ENCODE results near the gene PPIC. TPM values are rescaled to one million over a fixed set of nuclear protein-coding genes. Genes with fewer than 3 reads are reported as not detected.

PPIC gene
- polyA plus RNA-seq, 4 donors: 19.2 to 46.4 (median 28.5) TPM

- no peak overlapping the region for H3K4me3 ChIP-seq (ENCODE audit: low read depth in 1 of 3, low read length in 3 of 3)
Observed at GRCh38 chr5:123068368-123068938, 31.9 kb upstream of the PPIC start.

GRCh38 chr5:123066016-123066415 lies 29.5 kb upstream of the PPIC start:
- H3K27me3 ChIP-seq (ENCODE audit: control insufficient read depth in 3 of 3, insufficient read depth in 3 of 3, low read length in 3 of 3): peaks cover 0 to 6% (median 0%) of the 10 kb centered on the region in 3 donors
- no peak overlapping the region for H3K27ac ChIP-seq (ENCODE audit: low read depth in 1 of 3, low read length in 2 of 3)
- no peak overlapping the region for H3K4me3 ChIP-seq (ENCODE audit: low read depth in 1 of 3, low read length in 3 of 3)
- DNase-seq: no peak
- H3K36me3 ChIP-seq (ENCODE audit: control insufficient read depth in 3 of 3, insufficient read depth in 2 of 3, low read depth in 1 of 3, low read length in 3 of 3): no peaks in the 10 kb centered on the region
- FAIRE-seq: no peak
- no peaks in the 10 kb centered on the region for H3K9me3 ChIP-seq (ENCODE audit: control insufficient read depth in 2 of 2, insufficient read depth in 1 of 2, low read depth in 1 of 2, low read length in 1 of 2)
- H3K4me1 ChIP-seq (ENCODE audit: control insufficient read depth in 3 of 3, insufficient read depth in 2 of 3, low read depth in 1 of 3, low read length in 2 of 3): no peaks in the 10 kb centered on the region

More at GRCh38 chr5:123068368-123068938, 31.9 kb upstream of the PPIC start:
- DNase-seq (no peak), FAIRE-seq (no peak)
- Histone ChIP-seq H3K27ac (ENCODE audit: low read depth in 1 of 3, low read length in 2 of 3) (no peak overlapping the region), H3K4me1 (ENCODE audit: control insufficient read depth in 3 of 3, insufficient read depth in 2 of 3, low read depth in 1 of 3, low read length in 2 of 3) (no peaks in the 10 kb centered on the region), H3K9me3 (ENCODE audit: control insufficient read depth in 2 of 2, insufficient read depth in 1 of 2, low read depth in 1 of 2, low read length in 1 of 2) (no peaks in the 10 kb centered on the region), H3K36me3 (ENCODE audit: control insufficient read depth in 3 of 3, insufficient read depth in 2 of 3, low read depth in 1 of 3, low read length in 3 of 3) (no peaks in the 10 kb centered on the region), H3K27me3 (ENCODE audit: control insufficient read depth in 3 of 3, insufficient read depth in 3 of 3, low read length in 3 of 3) (peaks cover 0 to 6% (median 0%) of the 10 kb centered on the region in 3 donors)
- WGBS, 3 donors: 33 to 51% (median 33%) methylated on average over 1 of the region's 1 CpG

- DNase-seq: no peak
- no peak overlapping the region for H3K4me3 ChIP-seq (ENCODE audit: low read depth in 1 of 3, low read length in 3 of 3)
- no peak for FAIRE-seq
- no peaks in the 10 kb centered on the region for H3K9me3 ChIP-seq (ENCODE audit: control insufficient read depth in 2 of 2, insufficient read depth in 1 of 2, low read depth in 1 of 2, low read length in 1 of 2)
- H3K27ac ChIP-seq (ENCODE audit: low read depth in 1 of 3, low read length in 2 of 3): no peak overlapping the region
- peaks cover 0 to 6% (median 0%) of the 10 kb centered on the region in 3 donors for H3K27me3 ChIP-seq (ENCODE audit: control insufficient read depth in 3 of 3, insufficient read depth in 3 of 3, low read length in 3 of 3)
- no peaks in the 10 kb centered on the region for H3K36me3 ChIP-seq (ENCODE audit: control insufficient read depth in 3 of 3, insufficient read depth in 2 of 3, low read depth in 1 of 3, low read length in 3 of 3)
- no peaks in the 10 kb centered on the region for H3K4me1 ChIP-seq (ENCODE audit: control insufficient read depth in 3 of 3, insufficient read depth in 2 of 3, low read depth in 1 of 3, low read length in 2 of 3)
Observed at GRCh38 chr5:123059455-123059854, 22.9 kb upstream of the PPIC start.

GRCh38 chr5:123051206-123051605 lies 14.7 kb upstream of the PPIC start:
- WGBS, 3 donors: 74 to 83% (median 82%) methylated on average over 2 of the region's 2 CpGs
- Histone ChIP-seq H3K4me3 (ENCODE audit: low read depth in 1 of 3, low read length in 3 of 3) (no peak overlapping the region), H3K27me3 (ENCODE audit: control insufficient read depth in 3 of 3, insufficient read depth in 3 of 3, low read length in 3 of 3) (peaks cover 0 to 12% (median 0%) of the 10 kb centered on the region in 3 donors), H3K27ac (ENCODE audit: low read depth in 1 of 3, low read length in 2 of 3) (no peak overlapping the region), H3K4me1 (ENCODE audit: control insufficient read depth in 3 of 3, insufficient read depth in 2 of 3, low read depth in 1 of 3, low read length in 2 of 3) (no peaks in the 10 kb centered on the region), H3K36me3 (ENCODE audit: control insufficient read depth in 3 of 3, insufficient read depth in 2 of 3, low read depth in 1 of 3, low read length in 3 of 3) (no peaks in the 10 kb centered on the region), H3K9me3 (ENCODE audit: control insufficient read depth in 2 of 2, insufficient read depth in 1 of 2, low read depth in 1 of 2, low read length in 1 of 2) (peaks cover 0 to 6% of the 10 kb centered on the region in 2 donors)
- FAIRE-seq: no peak
- DNase-seq: no peak

GRCh38 chr5:123047706-123048105 lies 11.2 kb upstream of the PPIC start:
- H3K27ac ChIP-seq (ENCODE audit: low read depth in 1 of 3, low read length in 2 of 3): no peak overlapping the region
- 74 to 81% (median 79%) methylated on average over 1 of the region's 1 CpG for WGBS, 3 donors
- peaks cover 0 to 15% (median 0%) of the 10 kb centered on the region in 3 donors for H3K27me3 ChIP-seq (ENCODE audit: control insufficient read depth in 3 of 3, insufficient read depth in 3 of 3, low read length in 3 of 3)
- H3K36me3 ChIP-seq (ENCODE audit: control insufficient read depth in 3 of 3, insufficient read depth in 2 of 3, low read depth in 1 of 3, low read length in 3 of 3): no peaks in the 10 kb centered on the region
- H3K4me3 ChIP-seq (ENCODE audit: low read depth in 1 of 3, low read length in 3 of 3): no peak overlapping the region
- FAIRE-seq: no peak
- peaks cover 0 to 4% of the 10 kb centered on the region in 2 donors for H3K9me3 ChIP-seq (ENCODE audit: control insufficient read depth in 2 of 2, insufficient read depth in 1 of 2, low read depth in 1 of 2, low read length in 1 of 2)
- DNase-seq: no peak
- no peaks in the 10 kb centered on the region for H3K4me1 ChIP-seq (ENCODE audit: control insufficient read depth in 3 of 3, insufficient read depth in 2 of 3, low read depth in 1 of 3, low read length in 2 of 3)

- no peak for DNase-seq
- Histone ChIP-seq H3K27ac (ENCODE audit: low read depth in 1 of 3, low read length in 2 of 3) (no peak overlapping the region), H3K4me3 (ENCODE audit: low read depth in 1 of 3, low read length in 3 of 3) (no peak overlapping the region), H3K36me3 (ENCODE audit: control insufficient read depth in 3 of 3, insufficient read depth in 2 of 3, low read depth in 1 of 3, low read length in 3 of 3) (no peaks in the 10 kb centered on the region), H3K4me1 (ENCODE audit: control insufficient read depth in 3 of 3, insufficient read depth in 2 of 3, low read depth in 1 of 3, low read length in 2 of 3) (no peaks in the 10 kb centered on the region), H3K27me3 (ENCODE audit: control insufficient read depth in 3 of 3, insufficient read depth in 3 of 3, low read length in 3 of 3) (peaks cover 0 to 12% (median 0%) of the 10 kb centered on the region in 3 donors), H3K9me3 (ENCODE audit: control insufficient read depth in 2 of 2, insufficient read depth in 1 of 2, low read depth in 1 of 2, low read length in 1 of 2) (no peaks in the 10 kb centered on the region)
- no peak for FAIRE-seq
- WGBS, 3 donors: 76 to 78% (median 76%) methylated on average over 4 of the region's 4 CpGs
Observed at GRCh38 chr5:123046222-123046621, 9.7 kb upstream of the PPIC start.

- Histone ChIP-seq H3K9me3 (ENCODE audit: control insufficient read depth in 2 of 2, insufficient read depth in 1 of 2, low read depth in 1 of 2, low read length in 1 of 2) (no peaks in the 10 kb centered on the region), H3K4me1 (ENCODE audit: control insufficient read depth in 3 of 3, insufficient read depth in 2 of 3, low read depth in 1 of 3, low read length in 2 of 3) (no peaks in the 10 kb centered on the region), H3K27ac (ENCODE audit: low read depth in 1 of 3, low read length in 2 of 3) (no peak overlapping the region), H3K27me3 (ENCODE audit: control insufficient read depth in 3 of 3, insufficient read depth in 3 of 3, low read length in 3 of 3) (peaks cover 0 to 12% (median 0%) of the 10 kb centered on the region in 3 donors), H3K36me3 (ENCODE audit: control insufficient read depth in 3 of 3, insufficient read depth in 2 of 3, low read depth in 1 of 3, low read length in 3 of 3) (no peaks in the 10 kb centered on the region), H3K4me3 (ENCODE audit: low read depth in 1 of 3, low read length in 3 of 3) (no peak overlapping the region)
- DNase-seq: no peak
- 42 to 62% (median 55%) methylated on average over 7 of the region's 7 CpGs for WGBS, 3 donors
- FAIRE-seq: no peak
Observed at GRCh38 chr5:123044926-123045617, 8.5 kb upstream of the PPIC start.

- H3K9me3 ChIP-seq (ENCODE audit: control insufficient read depth in 2 of 2, insufficient read depth in 1 of 2, low read depth in 1 of 2, low read length in 1 of 2): no peaks in the 10 kb centered on the region
- H3K27ac ChIP-seq (ENCODE audit: low read depth in 1 of 3, low read length in 2 of 3): no peak overlapping the region
- H3K4me3 ChIP-seq (ENCODE audit: low read depth in 1 of 3, low read length in 3 of 3): no peak overlapping the region
- no peaks in the 10 kb centered on the region for H3K36me3 ChIP-seq (ENCODE audit: control insufficient read depth in 3 of 3, insufficient read depth in 2 of 3, low read depth in 1 of 3, low read length in 3 of 3)
- H3K27me3 ChIP-seq (ENCODE audit: control insufficient read depth in 3 of 3, insufficient read depth in 3 of 3, low read length in 3 of 3): peaks cover 0 to 33% (median 0%) of the 10 kb centered on the region in 3 donors
- peaks cover 0 to 6% (median 0%) of the 10 kb centered on the region in 3 donors for H3K4me1 ChIP-seq (ENCODE audit: control insufficient read depth in 3 of 3, insufficient read depth in 2 of 3, low read depth in 1 of 3, low read length in 2 of 3)
- no peak for DNase-seq
- FAIRE-seq: no peak
Observed at GRCh38 chr5:123039673-123040072, 3.1 kb upstream of the PPIC start.

GRCh38 chr5:123037104-123037418 lies 536 bp upstream of the PPIC start:
- DNase-seq (no peak), FAIRE-seq (no peak)
- Histone ChIP-seq H3K4me3 (ENCODE audit: low read depth in 1 of 3, low read length in 3 of 3) (peak overlapping the region; percentile 48 to 91 (median 79)), H3K27ac (ENCODE audit: low read depth in 1 of 3, low read length in 2 of 3) (peak overlapping the region; percentile 50 to 96 (median 95)), H3K36me3 (ENCODE audit: control insufficient read depth in 3 of 3, insufficient read depth in 2 of 3, low read depth in 1 of 3, low read length in 3 of 3) (no peaks in the 10 kb centered on the region), H3K4me1 (ENCODE audit: control insufficient read depth in 3 of 3, insufficient read depth in 2 of 3, low read depth in 1 of 3, low read length in 2 of 3) (peaks cover 0 to 6% (median 0%) of the 10 kb centered on the region in 3 donors), H3K9me3 (ENCODE audit: control insufficient read depth in 2 of 2, insufficient read depth in 1 of 2, low read depth in 1 of 2, low read length in 1 of 2) (no peaks in the 10 kb centered on the region), H3K27me3 (ENCODE audit: control insufficient read depth in 3 of 3, insufficient read depth in 3 of 3, low read length in 3 of 3) (peaks cover 0 to 40% (median 0%) of the 10 kb centered on the region in 3 donors)
- 0 to 5% (median 3%) methylated on average over 11 of the region's 11 CpGs for WGBS, 3 donors

Data from small intestine (tissue), 7 donors.